ENCODE measurements around the gene CKB.
A peak's percentile ranks its signal among the peaks of the same experiment; 100 is the strongest.
"Not testable (repeated sequence)": the region's sequence is repeated elsewhere in the genome, so short reads cannot be mapped to it uniquely, and the experiment has no call there.

The CKB gene

GRCh38 chr14:103525430-103526246 is 3.0 kb upstream of the CKB start:
- DNase-seq: not testable (repeated sequence)

- no peak for DNase-seq
These were observed 1.6 kb upstream of the CKB start for GRCh38 chr14:103524002-103524935.

DNA sequence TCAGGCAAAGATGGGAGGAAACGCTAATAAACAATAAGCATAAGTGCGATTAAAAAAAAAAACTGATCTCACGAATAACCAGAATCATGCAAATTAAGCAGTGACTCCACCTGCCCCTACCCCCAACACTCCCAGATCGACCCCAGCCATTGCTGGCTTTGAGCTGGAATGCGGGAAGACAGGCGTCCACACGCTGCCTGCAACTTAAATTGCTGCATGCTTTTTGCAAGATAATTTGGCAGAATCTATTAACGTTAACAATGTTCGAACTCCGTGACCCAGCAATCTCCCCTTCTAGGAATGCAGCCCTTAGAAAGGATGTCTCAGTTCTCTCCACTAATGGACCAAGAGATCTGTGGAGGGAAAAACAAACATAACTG is 935 bp upstream of the CKB start:
- DNase-seq: no peak

DNA sequence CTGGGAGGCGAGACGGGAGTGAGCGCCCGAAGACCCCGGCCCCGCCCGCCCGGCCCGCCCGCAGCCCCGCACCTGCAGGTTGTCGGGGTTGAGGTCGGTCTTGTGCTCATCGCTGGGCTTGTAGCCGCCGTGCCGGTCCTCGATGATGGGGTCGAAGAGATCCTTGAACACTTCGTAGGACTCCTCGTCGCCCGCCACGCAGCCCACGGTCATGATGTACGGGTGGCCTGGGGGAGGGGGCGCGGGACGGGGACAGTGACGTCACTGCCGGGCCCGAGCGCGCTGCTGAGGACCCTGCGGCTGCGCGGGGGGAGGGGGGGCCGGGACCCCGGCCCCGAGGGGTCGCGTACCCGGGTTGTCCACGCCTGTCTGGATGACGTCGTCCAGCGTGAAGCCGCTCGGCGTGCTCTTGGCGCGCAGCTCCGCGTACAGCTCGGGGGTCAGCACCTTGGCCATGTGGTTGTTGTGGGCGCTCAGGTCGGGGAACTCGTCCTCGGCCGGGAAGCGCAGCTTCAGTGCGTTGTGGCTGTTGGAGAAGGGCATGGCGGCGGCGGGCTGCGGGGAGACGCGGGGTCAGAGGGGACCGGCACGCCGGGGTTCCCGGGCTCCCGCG is 573 bp downstream of the CKB start:
- no peak for DNase-seq

- no peak for DNase-seq
These were observed 1.1 kb downstream of the CKB start for GRCh38 chr14:103521438-103521950.

DNA sequence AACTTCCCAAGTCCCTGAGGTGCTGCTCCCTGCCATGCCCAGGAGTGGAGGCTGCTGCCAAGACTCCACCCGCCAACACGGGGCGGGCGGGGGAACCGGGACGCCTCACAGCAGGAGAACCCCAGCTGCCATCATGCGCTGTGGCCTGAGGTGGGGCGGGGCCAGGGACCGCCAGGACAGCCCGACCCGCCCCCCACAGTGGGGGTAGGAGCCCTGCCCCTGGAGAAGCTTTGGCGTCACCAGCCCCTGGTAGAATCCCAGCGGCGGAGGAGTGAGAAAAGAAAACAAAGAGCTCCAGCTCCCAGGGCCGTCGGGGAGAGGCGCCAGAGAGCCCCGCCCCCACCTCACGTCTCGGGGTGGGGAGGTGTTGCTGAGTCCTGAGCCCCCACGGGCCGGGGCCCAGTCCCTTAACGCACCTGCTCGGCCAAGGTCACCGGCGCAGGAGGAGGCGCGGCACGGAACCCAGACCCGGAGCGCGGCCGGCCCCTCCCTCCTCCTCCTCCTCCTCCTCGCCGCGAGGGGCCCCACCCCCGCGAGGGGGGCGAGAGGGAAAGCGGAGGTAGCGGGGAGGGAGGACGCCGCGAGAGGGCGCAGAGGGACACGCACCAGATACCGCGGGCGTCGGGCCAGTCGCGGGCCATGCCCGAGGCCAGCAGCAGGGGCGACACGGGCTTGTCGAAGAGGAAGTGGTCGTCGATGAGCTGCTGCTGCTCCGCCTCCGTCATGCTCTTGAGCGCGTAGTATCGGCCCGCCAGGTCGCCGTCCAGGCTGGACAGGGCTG is 1.8 kb downstream of the CKB start:
- DNase-seq: peak; percentile 61

GRCh38 chr14:103520269-103520656 is 2.4 kb downstream of the CKB start:
- no peak for DNase-seq

DNA sequence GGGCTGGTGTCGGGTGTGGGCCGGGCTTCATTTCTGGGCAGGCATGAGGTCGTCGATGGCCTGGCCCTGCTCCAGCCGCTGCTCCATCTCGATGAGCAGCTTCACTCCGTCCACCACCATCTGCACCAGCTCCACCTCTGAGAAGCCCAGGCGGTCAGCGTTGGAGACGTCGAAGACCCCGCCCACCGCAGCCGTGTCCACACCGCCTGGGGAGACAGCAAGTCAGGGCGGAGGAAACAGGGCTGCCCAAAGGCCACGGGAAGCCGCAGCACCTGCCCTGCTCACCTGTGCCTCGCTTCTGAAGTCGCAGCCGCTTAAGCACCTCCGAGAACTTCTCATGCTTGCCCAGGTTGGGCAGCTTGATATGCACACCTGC is 2.8 kb downstream of the CKB start:
- DNase-seq: no peak

DNA sequence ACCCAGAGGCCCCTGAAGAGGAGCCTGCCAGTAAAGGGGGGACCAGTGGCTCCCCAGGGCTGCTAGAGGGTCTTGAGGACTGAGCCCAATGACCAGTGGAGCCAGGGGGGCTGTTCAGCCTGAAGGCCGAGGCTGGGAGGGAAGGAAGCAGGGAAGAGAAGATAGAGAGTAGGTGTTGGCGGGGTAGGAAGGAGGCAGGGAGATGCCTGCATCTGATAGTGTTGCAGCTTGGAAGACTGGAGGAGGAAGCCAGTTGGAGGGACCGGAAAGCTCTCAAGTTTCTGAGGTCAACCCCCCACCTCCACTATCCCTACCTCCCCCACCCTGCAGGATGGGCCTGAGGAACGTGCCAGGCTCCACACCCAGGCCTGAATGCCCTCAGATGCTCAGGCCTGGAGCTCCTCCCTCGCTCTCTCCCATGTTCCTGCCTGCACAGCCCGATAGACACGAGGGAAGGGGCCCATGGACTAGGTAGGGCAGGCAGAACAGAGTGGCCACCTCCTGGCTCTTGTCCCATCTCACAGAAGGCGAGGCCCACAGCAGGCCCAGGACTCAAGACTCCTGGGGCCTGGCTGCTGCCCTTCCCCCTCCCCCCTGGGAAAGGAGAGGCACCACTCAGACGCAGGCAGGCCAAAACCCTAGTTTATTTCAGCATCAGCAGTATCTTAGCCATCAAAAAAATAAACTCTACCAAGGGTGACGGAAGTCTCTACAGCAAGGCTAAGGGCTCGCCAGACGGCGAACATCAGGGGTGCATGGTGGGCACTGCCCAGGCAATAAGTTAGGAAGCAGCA is 3.4 kb downstream of the CKB start:
- DNase-seq: no peak

DNA sequence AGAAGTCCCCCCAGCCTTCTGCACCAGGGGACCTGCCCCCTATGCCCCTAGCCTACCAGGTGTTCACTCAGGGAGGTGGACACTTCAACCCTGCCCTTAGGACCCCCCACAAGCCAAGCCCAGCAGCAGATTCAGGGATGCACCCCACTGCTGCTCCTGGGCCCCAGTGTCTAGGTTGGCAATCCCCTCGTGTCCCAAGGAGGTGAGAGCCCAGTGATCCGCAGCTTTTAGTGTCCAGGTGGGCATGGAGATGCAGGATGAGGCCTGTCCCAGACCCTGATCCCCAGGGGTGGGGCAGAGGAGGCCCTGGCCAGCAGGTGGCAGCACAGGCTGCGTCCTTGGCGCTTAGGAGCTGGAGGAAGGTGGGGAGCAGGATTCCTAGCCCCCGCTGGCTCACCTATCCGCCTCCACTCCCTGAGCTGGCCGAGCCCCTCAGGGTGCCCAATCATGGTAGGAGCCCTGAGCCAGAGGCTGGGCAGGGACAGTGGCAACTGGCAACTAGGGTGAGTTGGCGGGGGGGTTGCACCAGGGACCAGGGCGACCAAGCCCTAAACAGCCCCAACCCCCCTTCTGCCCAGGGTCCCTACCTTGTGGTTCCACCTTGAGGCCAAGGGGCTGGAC is 4.1 kb downstream of the CKB start:
- DNase-seq: peak; percentile 45

DNA sequence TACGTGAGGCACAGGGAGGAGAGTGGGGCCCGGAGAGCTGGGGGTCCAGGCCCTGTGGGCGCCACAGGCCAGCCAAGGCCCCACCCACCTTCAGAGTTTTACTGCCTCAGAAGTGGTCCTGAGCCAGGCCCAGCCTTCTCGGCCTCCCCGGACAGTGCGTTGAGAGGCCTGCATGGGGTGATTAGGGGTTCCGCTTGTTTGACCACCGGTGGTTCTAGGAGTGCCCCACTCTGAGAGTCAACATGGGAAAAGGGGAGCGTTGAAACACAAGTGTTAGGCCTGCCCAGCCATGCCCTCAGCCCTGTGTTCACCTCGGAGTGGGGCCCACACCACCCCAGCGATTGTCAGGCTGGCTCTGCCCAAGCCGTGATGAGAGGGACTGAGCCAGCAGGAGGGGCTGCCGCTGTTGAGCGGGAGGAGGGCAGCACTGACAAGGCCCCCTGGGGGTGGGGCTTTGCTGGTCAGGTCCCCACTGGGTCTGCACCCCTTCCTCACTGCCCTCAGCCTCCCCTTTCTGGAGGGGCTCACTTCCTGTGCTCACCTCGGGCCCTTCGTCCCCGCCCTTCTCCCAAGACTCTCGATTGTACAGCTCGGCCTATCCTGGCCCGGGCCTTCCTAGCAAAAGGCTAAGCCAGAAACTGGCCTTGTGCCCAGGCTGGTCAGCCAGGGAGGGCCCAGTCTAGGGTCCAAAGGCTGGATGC is 4.8 kb downstream of the CKB start:
- no peak for DNase-seq

- DNase-seq: no peak
These were observed 5.5 kb downstream of the CKB start for GRCh38 chr14:103517174-103517566.

DNA sequence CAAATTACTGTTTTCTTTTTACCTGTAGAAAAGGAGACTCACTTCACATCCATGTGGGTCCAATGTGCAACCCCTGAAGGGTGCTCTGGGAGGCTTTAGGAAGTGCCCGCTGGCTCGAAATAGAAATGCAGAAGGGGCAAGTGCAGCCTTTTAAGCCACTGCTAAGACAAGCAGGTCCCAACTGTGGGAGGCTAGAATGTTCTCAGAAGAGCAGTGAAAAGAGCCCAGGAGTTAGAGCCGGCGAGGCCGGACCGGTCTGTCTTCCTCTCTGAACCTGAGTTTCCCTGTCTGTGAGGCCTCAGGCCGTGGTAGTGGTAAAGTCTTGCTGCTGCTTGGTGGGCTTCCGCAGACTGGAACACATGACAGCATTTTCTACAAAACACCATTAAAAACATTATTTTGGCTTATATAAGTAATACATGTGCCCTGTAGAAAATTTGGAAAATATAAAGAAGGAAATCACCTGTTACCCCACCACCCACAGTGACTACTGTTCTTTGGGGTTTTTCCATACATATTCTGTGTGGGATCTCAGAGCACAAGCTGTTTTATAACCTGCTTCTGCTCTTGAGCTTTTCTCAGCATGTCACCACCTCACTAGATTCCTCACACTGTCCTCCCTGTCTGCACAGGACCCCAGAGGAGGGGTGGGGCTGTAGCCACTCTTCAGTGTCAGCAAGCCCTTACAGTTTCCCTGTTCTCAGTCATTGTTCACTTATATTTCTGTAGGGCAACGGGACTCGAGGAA is 6.0 kb downstream of the CKB start:
- no peak for DNase-seq

GRCh38 chr14:103514596-103515421 is 7.8 kb downstream of the CKB start:
- no peak for DNase-seq

DNA sequence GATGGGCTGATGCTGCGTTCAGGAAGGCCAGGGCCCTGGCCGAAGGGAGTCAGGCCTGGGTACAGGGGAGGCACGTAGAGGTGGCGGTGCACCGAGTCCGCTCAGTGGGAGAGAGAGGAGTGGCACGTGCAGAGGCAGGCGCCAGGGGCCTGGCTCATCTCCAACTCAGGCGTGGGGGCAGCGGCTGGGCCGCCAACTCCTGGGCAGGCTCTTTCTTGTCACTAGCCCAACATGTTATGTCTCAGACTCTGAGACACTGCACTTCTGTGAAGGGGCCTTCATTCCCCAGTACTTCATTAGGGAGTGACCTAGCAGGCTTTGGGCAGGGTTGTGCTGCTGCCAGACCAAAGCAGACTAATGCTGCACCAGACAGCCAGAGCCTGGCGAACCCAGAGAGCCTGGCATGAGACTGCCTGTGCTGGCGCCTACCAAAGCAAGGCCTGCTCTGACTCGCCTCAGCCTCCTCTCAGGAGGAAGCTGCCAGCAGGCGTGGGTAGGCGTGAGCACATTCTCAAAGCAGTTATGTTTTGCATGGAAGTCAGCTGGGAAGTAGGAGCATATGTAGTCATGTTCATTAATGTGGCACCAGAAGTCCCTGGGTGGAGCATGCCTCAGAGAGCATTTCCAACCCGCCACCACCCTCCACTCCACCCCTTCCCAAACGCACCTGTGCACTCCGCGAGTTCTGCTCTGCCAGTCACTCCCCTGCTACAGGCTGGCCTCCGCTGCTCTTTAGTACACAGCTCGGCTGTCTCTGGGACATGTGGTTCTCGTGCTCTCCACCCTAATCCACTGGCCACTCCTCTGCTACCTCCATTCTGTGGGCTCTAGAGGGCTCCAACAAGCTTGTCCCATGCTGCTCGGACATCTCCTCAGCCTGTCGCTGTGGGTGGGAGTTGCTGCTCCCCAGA is 9.7 kb downstream of the CKB start:
- DNase-seq: no peak

DNA sequence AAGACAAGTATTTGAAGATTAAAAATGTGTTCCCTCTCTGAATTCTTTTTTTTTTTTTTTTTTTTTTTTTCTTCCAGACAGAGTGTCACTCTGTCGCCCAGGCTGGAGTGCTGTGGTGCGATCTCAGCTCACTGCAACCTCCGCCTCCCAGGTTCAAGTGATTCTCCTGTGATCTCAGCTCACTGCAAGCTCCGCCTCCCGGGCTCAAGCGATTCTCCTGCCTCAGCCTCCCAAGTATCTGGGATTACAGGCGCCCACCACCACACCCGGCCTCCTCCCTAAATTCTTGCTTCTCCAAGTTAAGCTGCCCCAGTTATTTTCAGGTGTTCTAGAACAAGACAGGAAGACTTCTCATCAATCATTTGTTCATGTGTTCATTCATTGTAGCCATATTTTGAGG is 10.4 kb downstream of the CKB start:
- DNase-seq: not testable (repeated sequence)

All from activated T-cell treated with anti-CD3 and anti-CD28 coated beads for 4 hours (primary cell).